Measurements from ENCODE around the gene FKRP.
A peak's percentile ranks its signal among the peaks of the same experiment; 100 is the strongest.

Gene FKRP

DNA sequence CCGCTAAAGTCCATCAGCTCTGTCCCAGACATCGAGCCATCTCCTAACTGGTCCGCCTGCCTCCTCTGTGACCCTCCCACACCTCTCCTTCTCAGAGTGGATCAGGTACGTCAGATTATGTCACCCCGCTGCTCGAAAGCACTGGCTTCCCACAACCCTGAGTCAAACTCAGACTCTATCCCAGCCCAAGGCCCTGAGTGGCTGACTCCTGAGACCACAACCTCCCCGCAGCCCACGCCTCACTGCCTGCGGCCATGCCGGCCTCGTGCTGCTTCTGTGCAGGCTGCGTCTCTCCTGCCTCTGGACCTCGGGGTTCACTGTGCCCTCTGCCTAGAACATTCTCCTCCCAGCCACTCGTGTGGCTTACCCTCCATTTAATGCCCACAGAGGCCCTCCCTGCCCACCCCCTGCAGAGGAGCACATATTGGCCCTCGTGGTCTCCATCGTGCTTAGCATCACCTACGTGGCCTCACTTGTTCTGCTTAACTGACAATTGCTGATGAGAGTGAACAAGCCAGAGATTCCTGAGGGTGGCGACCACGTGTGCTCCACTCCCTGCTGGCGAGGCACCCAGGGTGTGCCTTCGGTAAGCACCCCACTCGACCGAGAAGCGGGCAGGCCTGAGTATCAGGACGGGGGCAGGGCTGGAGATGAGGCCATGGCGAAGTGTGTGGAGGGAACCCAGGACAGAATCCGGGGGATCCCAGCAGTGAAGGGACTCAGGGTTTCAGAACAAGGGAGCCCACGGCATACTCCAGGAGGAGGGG, 13.5 kb upstream of the FKRP start:
- DNase-seq: no peak

DNA sequence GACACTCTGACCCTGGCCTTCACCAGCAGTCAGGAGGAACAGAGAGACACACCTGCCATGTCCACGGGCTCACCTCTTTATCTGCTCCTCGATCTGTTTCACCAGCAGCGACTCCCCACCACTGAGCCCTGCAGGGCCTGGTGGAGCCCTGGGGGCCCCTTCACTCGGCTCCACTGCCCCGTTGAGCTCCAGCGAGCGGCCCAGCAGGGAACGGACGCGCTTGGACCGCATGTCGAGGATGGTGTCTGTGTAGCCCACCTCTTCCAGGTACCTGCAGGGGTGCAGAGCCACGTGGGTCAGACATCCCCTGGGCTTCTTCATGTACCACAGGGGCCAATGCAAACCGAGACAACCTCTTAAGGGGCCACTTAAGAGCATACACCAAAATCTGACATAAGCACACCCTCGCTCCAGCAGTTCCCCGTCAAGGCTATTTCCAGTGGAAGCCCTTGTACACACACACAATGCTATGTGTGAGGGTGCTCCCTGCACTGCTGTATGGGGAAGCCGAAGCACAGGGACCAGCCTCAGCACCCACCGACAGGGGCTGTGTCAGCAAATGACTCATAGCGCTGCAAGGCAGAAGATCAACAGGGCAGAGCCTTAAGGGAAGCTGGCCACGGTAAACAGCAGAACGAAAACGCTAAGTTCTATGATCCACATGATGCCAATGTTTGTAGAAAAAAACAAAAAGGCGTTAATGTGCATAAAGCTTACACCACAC, 12.7 kb upstream of the FKRP start:
- DNase-seq: no peak

DNA sequence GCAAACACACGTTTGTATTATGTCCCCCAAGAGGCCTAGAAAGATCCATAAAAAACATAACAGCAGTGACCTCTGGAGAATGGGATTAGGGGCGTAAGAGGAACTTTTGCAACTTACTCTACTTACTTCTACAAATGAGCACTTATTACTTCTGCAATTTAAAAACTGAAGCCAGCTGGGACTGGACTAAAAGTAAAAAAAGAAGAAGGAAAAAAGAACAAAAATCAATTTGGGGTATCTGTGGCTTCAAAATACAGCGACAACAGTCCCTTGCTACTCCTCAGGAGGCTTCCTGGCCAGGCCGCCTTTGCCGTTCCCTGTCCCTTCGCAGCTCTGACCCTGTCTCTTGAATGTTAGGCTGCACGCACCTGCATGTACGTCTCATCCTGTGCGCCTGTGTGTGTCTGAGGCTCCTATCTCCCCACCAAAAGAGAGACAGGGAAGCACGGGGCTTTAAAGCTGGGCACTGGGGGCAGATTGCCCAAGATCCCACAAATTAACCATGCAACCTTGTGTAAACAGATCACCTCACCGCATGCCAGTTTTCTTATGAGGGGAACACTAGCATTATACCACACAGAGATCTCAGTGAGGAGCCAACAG, 12.1 kb upstream of the FKRP start:
- DNase-seq: no peak

DNA sequence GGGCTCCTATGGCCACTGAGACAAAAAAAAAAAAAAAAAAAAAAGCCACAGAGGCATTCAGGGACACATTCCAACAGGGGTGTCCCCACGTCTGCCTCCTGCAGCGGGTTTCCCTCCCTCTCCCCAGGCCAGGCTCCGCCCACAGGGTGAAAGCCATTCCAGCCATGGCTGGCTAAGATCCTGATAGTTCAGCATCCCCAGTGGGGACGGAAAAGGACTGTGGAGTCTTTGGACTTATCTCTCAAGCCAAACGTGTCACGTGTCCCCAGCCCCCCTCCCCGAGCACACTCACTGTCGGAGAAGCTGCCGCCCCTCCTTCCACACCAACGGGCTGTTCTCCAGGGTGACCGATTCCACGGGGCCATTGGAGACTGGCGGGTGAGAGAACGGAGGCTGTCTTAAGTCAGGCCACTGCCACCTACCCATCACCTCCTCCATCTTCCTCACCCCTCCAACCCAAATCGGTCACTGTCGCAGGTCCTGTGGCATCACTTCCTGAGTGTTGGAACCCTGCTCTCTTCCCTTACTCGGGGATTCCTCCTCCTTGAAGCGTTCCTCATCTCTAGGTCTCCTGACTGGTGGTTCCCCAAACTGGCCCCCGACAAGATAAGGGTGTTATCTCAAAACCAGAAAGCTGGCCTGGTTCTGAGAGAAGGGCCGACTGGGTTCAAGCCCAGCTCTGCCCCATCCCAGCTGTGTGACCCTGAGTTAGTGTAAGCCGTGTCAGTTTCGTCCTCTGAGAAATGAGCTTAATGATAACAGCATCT, 9.1 kb upstream of the FKRP start:
- no peak for DNase-seq

DNA sequence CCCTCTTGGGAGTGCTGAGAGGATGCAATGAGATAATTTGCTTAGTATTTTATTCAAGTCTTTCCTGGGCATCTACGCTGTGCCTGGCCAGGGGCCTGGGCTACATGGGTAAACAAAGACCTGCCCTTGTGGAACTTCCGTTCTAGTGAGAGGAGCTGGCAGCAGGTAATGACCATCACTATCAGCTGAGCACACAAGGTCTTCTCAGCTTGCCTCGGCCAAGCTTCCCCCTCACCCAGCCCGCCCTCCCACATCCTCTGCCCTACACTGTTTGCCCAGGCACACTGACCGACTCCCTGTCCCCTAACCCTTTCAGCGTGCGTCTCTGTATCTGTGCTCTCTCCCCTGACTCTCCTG, 8.6 kb upstream of the FKRP start:
- DNase-seq: no peak

DNA sequence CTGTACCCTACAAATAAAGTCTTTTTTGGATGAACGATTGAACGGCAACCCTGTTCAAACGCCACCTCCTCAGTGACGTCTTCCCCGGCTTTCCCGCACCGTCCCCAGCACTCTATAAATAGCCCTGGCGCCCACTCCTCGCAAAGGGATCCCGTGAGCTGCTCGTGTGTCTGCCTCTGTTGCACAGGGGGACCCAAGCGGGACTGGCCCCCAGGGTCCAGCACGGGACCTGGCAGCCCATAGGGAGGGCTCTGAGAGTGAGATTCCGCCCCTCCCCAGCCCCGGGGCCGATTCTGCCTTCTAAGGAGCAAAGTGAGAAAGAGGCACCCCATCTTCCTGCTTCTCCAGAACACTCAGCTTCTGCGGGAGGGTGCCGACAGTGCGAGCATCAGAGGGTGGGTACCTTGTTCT, 8.1 kb upstream of the FKRP start:
- no peak for DNase-seq

DNA sequence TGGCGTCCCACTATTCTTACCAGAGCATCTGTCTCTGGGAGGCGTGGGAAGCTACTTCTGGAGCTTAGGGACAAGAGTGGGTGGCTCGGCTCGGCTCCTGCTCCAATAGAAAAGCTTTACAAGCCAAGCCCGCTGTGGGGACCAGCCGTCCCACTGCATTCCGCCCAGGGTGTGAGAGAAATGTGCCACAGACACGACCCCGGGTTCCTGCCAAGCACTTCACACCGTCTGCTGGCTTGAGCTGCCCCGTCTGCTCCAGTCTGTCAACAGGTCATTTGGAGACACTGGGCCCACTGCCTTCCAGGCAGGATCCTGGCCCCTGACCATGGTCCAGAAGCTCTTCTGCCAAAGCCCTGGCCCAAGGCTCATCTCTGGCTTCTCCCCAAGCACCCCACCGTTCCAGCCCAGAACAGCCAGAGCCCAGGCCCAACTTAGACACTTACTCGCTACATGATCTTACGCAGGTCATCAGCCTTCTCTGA, 6.5 kb upstream of the FKRP start:
- DNase-seq: no peak

DNA sequence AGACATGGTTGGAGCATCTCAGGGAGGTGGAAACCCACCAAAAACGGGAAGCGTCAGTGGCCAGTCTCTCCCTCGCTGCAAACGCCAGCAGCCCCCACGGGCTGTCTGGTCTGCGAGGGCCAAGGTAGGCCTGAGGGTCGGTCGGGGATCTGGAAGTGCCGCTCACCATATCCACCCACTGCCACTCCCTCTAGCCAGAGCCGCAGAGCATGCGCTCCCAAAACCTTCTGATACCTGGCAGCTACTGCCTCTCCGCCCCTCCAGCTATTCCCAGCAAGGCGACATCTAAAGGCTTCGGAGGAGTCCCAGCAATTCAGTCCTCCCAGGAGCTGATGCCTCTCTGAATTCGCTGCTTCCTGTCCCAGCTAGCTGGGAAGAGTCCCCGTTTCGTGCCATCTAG, 4.4 kb upstream of the FKRP start:
- no peak for DNase-seq

DNA sequence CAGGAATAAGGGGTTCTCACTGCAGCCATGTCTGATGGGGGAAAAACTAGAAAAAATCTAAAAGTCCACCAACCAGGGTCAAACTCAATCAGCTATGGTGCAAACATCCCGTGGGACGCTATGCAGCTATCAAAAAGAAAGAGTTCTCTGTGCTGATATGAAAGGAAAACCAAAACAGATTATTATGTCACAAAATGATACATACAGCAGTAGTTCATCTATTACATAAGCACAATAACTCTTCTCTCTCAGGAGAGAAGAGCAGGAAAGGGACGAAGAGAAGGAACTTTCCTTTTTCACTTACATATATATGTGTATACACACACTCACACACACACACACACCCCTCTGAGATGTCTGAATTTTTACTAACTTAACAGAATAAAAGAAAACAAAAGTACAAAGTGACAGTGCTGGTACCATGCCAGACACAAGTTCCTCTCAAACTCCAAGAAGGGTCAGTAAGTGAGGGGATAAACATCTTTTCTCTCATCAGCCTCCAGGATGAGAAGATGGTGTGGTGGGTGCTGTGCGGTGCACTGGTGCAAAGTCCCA, 2.9 kb upstream of the FKRP start:
- no peak for DNase-seq

DNA sequence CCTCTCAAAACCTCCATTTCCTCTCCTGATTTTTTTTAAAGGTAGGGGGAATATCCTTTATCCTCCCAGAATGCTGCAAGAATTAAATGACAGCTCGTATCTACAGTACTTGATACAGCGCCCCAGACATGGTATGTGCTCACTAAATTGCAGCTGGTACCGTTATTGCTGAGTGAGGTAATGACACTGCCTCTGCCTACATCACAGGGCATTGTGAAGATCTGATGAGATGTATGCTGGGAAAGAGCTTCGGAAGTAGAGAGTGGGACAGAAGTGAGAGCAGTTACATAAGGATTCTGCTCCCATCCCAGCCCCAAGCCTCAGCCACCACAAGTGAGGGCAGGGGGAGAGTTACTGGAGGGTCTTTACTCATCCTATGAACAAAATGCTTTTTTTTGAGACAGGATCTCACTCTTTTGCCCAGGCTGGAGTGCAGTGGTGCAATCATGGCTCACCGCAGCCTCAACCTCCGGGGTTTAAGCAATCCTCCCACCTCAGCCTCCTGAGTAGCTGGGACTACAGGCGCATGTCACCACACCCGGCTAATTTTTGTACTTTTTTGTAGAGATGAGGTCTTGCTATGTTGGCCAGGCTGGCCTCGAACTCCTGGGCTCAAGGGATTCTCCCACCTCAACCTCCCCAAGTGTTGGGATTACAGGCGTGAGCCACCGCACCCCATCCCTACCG, 1.7 kb upstream of the FKRP start:
- no peak for DNase-seq

DNA sequence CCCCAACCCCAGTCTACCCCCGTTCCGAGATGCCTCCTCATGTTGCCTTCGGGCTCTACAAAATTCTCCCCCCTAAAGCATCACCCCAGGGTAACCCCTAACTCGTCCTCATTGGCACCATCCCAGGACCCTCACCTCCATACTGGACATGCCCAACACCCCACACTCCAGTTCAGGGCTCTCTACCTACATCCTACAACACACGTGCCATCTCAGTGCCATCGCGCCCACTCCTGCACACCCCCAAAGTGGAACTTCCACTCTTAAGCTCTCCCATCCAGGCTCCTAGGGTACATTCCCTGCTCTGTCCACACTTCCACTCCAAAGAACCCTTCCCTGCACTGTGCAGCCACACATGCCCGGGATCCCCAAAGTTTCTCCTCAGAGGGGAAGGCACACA, 827 bp upstream of the FKRP start:
- no peak for DNase-seq

DNA sequence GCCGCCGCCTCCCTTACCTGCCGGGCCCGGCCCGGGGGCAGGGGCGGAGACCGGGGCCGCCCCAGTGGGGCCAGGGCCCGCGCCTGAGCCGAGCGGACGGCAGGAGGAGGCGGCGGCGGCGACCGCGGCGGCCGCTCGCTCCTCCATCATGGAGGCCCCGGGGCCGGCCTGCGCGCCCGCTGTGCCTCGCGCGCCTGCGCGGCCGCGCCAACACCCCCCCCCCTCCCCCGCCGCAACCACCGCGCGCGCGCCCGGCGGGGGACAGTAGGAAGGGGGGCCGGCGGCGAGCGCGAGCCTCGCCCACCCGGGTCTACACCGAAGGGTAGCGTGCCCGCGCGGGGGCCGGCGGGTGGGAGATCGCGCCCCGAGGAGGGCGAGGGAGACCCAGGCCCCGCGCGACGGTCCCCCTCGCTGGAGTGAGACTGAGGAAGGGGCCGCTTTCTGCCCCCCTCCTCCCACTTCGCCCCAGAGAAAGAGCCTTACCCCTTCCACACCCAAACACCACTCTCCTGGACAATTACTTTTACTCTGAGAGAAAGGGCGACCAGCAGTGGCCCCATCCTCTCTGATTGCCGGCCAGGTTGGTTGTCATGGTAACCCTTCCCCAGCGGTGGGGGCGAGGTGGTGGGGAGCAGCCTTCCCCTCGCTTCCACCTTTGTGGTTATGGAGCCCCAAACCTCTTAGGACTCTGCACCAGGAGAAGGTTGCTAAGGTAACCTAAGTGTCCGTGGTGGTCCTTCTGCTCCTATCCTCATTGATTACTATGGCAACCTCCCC, 612 bp downstream of the FKRP start, which contains the start of gene STRN4:
Gene STRN4, minus strand, starts transcription at position 170 of the 777 bp plus-strand sequence. Its CDS starts 20 bp downstream, at position 150.
- peak; percentile 18 to 35 for DNase-seq

DNA sequence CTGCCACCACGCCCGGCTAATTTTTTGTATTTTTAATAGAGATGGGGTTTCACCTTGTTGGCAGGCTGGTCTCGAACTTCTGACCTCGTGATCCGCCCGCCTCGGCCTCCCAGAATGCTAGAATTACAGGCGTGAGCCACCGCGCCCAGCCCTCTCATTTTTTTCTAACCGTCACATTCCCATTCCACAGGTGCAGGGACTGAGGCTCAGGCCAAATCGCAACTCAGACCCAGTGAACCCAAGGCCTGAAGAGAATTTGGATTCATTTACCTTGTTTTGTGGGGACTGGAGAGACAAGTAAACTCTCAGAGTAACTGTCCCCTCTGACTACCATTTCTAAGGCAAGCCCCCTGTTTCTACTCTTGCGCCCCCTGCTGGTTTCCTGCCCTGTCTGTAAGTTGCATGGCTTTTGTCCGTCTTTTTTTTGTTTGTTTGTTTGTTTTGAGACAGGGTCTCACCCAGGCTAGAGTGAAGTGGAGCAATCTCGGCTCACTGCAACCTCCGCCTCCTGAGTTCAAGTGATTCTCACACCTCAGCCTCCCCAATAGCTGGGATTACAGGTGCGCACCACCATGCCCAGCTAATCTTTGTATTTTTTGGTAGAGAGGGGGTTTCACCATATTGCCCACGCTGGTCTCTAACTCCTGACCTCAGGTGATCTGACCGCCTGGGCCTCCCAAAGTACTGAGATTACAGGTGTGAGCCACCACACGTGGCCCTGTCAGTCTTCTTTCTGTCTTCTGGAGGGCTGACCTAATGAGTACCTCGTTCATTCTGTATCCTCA, 2.7 kb downstream of the FKRP start:
- DNase-seq: peak; percentile 59 to 64

DNA sequence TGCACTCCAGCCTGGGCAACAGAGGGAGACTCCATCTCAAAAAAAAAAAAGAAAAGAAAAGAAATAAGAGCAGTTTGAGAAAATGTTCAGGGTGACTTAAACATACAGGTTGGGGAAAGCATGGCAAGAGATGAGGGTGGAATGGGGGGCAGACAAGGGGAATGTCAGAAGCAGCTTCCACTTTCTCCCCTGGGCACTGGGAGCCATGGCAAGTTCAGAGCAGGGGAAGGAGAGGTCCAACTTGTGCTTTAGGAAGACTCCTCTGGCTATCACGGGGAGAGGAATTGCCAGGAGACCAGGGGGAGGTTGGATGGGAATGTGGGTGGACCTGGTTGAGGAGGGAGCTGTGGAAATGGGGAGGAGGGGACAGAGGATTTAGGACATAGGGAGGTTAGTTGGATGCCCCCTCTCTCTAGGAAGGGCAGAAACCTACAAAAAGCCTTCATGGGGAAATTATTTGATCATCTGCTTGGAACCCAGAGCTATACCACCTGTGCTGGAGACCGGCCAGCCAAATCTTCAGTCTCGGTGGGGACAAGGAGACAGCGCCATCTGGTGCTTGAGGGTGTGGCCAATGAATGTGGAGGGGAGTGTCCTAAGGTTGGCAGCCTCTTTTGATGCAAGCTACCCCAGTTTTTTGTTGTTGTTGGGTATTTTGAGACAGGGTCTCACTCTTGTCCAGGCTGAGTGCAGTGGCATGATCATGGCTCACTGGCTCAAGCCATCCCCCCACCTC, 7.7 kb downstream of the FKRP start:
- peak; percentile 45 to 61 for DNase-seq

DNA sequence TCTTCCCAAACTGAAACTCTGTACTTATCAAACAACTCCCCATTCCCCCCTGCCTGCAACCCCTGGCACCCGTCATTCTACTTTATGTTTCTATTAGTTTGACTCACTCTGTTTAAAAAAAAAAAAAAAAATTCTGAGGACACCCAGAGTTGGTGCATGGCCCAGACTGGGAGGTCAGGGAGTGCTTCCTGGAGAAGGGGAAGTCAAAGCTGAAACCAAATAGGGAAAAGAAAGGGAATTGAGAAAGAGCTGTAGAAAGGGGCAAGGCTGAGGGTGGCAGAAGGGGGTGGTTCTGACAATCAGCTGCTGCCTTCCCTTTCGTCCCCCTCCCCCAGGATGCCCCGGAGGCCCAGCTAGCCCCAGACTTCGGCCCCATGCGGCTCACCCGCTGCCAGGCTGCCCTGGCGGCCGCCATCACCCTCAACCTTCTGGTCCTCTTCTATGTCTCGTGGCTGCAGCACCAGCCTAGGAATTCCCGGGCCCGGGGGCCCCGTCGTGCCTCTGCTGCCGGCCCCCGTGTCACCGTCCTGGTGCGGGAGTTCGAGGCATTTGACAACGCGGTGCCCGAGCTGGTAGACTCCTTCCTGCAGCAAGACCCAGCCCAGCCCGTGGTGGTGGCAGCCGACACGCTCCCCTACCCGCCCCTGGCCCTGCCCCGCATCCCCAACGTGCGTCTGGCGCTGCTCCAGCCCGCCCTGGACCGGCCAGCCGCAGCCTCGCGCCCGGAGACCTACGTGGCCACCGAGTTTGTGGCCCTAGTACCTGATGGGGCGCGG, 9.4 kb downstream of the FKRP start:
- no peak for DNase-seq

DNA sequence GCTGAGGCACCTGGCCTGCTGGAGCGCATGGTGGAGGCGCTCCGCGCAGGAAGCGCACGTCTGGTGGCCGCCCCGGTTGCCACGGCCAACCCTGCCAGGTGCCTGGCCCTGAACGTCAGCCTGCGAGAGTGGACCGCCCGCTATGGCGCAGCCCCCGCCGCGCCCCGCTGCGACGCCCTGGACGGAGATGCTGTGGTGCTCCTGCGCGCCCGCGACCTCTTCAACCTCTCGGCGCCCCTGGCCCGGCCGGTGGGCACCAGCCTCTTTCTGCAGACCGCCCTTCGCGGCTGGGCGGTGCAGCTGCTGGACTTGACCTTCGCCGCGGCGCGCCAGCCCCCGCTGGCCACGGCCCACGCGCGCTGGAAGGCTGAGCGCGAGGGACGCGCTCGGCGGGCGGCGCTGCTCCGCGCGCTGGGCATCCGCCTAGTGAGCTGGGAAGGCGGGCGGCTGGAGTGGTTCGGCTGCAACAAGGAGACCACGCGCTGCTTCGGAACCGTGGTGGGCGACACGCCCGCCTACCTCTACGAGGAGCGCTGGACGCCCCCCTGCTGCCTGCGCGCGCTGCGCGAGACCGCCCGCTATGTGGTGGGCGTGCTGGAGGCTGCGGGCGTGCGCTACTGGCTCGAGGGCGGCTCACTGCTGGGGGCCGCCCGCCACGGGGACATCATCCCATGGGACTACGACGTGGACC, 10.1 kb downstream of the FKRP start:
- DNase-seq: no peak

DNA sequence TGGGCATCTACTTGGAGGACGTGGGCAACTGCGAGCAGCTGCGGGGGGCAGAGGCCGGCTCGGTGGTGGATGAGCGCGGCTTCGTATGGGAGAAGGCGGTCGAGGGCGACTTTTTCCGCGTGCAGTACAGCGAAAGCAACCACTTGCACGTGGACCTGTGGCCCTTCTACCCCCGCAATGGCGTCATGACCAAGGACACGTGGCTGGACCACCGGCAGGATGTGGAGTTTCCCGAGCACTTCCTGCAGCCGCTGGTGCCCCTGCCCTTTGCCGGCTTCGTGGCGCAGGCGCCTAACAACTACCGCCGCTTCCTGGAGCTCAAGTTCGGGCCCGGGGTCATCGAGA, 10.7 kb downstream of the FKRP start:
- no peak for DNase-seq

DNA sequence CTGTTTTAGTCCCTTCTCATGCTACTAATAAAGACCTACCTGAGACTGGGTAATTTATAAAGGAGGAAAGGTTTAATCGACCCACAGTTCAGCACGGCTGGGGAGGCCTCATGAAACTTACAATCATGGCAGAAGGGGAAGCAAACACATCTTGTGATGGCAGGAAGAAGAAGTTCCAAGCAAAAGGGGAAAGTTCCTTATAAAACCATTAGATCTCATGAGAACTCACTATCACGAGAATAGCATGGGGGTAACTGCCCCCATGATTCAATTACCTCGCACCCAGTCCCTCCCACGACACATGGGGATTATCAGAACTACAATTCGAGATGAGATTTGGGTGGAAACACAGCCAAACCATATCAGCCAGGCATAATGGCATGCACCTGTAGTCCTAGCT, 13.3 kb downstream of the FKRP start:
- no peak for DNase-seq

All from SHP77 (cell line).